Activated naive CD4-positive, alpha-beta T cell treated with anti-CD3 and anti-CD28 coated beads, Interleukin-2, amount 50 U/mL, for 16 hours (primary cell): ENCODE data around the gene ZNF660.
A peak's percentile ranks its signal among the peaks of the same experiment; 100 is the strongest.
"Not testable (repeated sequence)": the region's sequence is repeated elsewhere in the genome, so short reads cannot be mapped to it uniquely, and the experiment has no call there.

Experiments used
- DNase-seq: peaks from one replicate; pipeline ENCODE4 v3.0.0-alpha.2; 2020

ZNF660 gene

DNA sequence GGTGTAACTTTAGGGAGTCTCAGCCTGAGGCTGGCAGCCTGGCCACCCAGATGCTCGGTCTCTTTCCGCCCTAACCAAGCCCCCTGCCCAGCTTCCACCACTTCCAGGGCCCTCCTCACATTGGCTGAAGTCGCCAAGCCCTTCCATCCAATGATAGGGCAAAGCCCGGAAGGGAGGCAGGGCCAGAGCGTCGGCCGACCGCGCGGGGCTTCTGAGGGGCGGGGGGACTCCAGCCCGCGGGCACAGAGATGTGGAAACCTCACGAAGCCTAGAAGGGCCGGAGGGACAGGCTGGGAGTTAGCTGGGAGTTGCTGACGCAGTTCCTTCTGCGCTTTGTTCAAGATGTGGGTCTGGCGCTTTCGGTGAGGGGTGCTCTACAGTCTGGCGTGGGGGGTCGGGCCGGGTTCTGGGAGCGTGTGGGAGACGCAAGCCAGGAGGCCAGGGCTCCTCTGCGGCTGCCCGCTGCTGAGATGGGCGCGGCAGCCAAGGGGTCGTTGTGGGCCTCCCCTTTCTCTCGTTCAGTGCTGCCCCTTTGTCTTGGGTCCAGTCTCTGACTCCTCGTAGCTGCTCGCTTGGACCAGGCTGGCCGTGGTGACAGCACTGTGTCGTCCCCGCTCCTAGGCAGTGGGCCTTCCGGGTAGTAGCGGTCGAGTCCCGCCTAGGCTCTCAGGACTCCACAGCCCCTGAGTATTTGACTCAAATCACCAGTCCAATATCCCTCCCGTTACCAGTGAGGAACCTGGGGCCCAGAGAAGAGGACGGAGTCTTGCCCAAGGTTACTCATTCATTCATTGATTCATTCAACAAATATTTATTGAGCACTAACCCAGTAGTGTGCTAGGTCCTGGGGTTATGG is at the start of gene ZNF660:
Gene ZNF660 (plus strand): TSS at position 319 of the 856 bp plus-strand sequence. CDS start 9,230 bp downstream, outside the sequence.
- DNase-seq: no peak

GRCh38 chr3:44535364-44535763 is 49.4 kb upstream of the ZNF660 start:
- DNase-seq: no peak

DNA sequence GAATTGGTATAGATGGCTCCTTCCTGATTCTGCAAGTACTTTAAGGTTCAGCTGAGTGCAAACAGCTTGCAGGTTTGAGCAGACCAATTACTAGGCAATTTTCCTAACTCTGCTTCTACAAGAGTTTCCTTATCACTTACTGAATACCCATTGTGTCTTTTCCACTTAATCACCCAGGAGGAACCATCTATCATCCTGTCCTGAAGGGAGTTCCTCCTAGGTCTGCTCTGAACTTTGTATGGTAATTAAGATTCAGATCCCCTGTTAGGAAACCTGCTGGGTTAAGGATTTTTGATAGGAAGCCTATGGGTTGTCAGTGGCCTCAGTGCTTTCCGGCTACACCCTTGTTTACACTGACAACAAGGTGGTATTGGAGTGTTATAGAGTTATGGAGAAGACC is 40.0 kb upstream of the ZNF660 start:
- not testable (repeated sequence) for DNase-seq

- peak; percentile 58 for DNase-seq
These were observed 29.9 kb upstream of the ZNF660 start, which contains the start of gene ZKSCAN7 for GRCh38 chr3:44554626-44555592. Gene ZKSCAN7, plus strand, starts transcription at chr3:44555193. Its CDS starts 1,855 bp downstream, at chr3:44557048.

GRCh38 chr3:44555723-44556122 is 29.0 kb upstream of the ZNF660 start:
- DNase-seq: no peak

GRCh38 chr3:44557074-44557473 is 27.7 kb upstream of the ZNF660 start:
- no peak for DNase-seq

DNA sequence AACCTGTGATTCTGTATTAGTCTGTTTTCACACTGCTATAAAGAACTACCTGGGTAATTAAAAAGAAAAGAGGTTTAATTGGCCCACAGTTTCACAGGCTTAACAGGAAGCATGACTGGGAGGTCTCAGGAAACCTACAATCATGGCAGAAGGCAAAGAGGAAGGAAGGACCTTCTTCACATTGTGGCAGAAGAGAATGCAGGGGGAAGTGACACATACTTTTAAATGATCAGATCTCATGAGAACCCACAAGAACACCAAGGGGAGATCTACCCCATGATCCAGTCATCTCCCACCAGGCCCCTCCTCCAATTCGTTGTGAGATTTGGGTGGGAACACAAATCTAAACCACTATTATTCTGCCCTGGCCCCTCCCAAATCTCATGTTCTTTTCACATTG is 23.7 kb upstream of the ZNF660 start:
- DNase-seq: no peak

- no peak for DNase-seq
These were observed 22.6 kb upstream of the ZNF660 start for GRCh38 chr3:44562147-44562546.

DNA sequence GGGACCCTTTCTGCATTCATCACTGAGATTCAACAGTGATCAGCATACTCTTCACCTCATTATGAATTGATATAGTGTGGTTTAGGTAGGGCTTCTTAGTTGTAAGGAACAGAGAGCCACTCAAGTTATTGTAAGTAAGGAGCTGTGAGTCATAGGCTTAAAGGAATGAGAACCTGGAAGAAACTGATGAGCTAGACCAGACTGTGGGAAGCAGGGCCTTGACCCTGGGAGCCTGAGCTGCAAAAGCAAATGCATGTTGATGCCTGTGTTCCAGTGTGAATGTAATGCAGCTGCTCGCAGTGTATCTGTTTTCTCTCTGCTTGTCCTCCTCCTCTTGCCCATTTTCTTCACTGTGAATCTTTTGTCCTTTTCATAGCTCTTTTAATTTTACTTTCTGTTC is 16.2 kb upstream of the ZNF660 start:
- no peak for DNase-seq

DNA sequence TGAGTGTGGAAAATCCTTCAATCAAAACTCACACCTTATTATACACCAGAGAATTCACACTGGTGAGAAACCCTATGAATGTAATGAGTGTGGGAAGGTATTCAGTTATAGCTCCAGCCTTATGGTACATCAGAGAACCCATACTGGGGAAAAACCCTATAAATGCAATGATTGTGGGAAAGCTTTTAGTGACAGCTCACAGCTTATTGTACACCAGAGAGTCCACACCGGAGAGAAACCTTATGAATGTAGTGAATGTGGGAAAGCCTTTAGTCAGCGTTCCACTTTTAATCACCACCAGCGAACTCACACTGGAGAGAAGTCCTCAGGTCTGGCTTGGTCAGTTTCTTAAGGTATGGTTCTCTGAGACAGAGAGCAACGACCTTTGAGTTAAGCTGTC is 13.7 kb upstream of the ZNF660 start:
- no peak for DNase-seq

- no peak for DNase-seq
These were observed 8.2 kb upstream of the ZNF660 start for GRCh38 chr3:44576613-44577012.

DNA sequence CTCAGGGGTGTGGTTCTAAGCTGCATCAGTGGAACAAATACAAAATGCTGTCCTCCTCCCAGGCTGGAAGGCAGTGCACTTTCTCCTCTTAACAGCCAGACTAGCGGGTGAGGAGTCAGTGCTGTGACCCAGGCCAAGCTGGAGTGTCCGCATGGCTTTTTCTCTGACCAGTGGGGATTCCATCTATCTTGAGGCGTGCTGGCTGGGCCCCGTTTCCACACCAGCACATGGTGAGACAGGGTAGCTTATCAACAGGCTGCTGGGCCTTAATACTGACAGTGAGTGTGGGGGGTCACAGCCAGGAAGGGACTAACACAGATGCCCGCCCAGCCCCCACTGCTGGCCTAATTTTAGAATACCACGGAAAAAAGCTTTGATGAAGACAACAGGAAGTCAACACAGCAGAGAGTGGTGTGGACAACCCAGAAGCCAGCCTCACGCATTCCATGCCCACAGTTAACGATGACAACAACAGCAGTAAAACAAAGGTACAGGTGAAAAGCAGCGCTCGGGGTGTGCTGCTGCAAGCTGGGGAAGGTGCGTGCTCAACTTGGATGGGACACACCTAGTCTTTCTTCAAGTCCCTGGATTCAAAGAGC is 7.3 kb upstream of the ZNF660 start:
- DNase-seq: not testable (repeated sequence)

GRCh38 chr3:44578316-44578715 is 6.4 kb upstream of the ZNF660 start:
- not testable (repeated sequence) for DNase-seq

DNA sequence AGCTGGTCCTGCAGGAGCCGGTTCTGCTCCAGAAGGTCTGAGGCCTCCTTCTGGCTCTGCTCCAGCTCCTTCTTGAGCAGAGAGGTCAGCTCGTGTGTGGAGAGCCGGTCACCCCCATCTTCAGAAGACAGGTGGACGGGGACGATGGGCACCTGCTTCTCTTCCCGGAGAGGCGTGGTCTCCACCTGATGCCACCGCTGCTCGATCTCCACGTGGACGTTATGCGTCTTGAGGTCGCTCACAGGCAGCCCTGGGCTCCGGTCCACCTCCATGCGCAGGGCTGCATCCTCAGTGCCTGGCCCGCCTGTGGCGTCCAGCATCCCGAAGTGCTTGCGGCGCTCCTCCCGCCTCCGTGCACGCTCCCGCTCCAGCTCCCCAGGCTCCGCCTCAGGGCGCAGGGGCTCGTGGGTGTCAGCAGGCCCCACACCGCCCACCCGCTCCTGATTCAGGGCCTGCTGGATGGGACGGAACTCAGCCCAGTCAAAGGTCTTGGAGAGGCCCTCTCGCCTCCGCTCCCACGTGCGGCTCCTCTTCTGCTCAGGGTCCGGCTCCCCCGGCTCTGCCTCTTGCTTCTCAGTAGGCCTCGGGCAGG is 5.7 kb upstream of the ZNF660 start:
- DNase-seq: not testable (repeated sequence)

- not testable (repeated sequence) for DNase-seq
These were observed 5.0 kb upstream of the ZNF660 start for GRCh38 chr3:44579749-44580148.

- not testable (repeated sequence) for DNase-seq
These were observed 3.8 kb upstream of the ZNF660 start for GRCh38 chr3:44580971-44581370.

- no peak for DNase-seq
These were observed 11.9 kb downstream of the ZNF660 start for GRCh38 chr3:44596621-44597020.

- DNase-seq: no peak
These were observed 17.0 kb downstream of the ZNF660 start for GRCh38 chr3:44601749-44602148.

GRCh38 chr3:44612678-44613077 is 27.9 kb downstream of the ZNF660 start:
- DNase-seq: no peak

DNA sequence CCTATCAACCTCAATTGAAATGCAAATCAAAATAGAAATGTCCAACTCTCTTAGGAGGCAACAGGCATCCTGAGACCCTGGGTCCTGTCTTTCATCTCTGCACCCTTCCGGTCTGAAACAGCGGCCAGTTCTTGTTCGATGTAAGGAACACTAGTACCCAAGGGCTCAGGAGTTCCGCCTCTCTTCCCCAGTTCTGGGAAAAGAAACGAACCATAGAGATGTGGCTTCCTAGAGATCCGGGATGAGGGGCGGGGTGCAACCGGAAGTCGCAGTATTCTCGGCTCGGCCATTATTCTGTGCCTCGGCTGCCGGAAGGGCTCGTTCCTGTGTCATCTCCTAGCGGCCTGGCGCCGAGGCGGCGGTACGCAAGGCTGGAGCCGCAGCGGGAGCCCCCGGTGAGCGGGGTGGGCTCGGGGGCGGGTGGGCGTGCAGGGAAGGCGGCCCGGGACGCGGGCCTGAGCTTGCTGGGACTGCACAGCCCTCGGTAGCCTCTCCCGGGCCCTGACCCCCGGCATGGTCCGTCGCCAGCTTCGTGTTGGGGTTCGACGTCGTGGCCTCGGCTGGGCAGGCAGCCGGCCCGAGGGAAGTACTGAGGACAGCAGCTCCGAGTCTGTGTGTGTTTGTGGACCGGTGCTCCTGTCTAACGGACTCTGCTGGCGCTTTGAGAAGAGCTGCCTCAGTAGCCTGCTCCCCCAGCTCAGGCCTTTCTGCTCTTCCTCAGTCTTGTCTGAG is 40.2 kb downstream of the ZNF660 start, which contains the start of gene ZNF197:
Gene ZNF197 (plus strand): TSS at position 288 of the 732 bp plus-strand sequence. CDS start 4,119 bp downstream, outside the sequence.
- peak; percentile 51 for DNase-seq

- DNase-seq: no peak
These were observed 44.0 kb downstream of the ZNF660 start for GRCh38 chr3:44628716-44629115.

GRCh38 chr3:44632193-44632592 is 47.4 kb downstream of the ZNF660 start:
- DNase-seq: no peak
